ENCODE data around the gene CCDC83.

Gene CCDC83

DNA sequence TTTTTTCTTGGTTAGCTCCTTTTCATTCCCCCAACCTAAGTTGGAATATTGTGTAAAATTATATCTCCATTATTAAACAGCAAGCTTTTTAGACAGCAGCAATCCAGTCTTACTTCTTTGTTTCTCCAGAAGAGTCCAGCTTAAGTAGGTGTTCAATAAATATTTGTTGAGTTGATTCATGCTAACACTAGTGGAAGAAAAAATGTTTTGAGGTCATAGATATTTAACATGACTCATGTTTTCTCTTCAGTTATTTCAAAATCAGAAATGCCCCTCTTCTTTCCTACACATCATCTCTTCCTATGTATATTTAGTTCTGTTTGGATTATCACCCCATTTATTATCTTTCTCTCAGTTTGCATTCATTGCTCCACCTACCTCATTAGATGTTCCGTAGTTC, 20.3 kb downstream of the CCDC83 start:
- DNase-seq (ENCODE audit: low read depth) = peak; percentile 72
- no peak overlapping the region for H3K4me3 ChIP-seq (ENCODE audit: control insufficient read depth, low read depth, low read length)
- TF ChIP-seq, protein P1, sequence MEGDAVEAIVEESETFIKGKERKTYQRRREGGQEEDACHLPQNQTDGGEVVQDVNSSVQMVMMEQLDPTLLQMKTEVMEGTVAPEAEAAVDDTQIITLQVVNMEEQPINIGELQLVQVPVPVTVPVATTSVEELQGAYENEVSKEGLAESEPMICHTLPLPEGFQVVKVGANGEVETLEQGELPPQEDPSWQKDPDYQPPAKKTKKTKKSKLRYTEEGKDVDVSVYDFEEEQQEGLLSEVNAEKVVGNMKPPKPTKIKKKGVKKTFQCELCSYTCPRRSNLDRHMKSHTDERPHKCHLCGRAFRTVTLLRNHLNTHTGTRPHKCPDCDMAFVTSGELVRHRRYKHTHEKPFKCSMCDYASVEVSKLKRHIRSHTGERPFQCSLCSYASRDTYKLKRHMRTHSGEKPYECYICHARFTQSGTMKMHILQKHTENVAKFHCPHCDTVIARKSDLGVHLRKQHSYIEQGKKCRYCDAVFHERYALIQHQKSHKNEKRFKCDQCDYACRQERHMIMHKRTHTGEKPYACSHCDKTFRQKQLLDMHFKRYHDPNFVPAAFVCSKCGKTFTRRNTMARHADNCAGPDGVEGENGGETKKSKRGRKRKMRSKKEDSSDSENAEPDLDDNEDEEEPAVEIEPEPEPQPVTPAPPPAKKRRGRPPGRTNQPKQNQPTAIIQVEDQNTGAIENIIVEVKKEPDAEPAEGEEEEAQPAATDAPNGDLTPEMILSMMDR (conservative IDR thresholded peaks at IDR 0.05; ENCODE audit: control insufficient read depth, insufficient read depth, low read depth, low read length) = no peak

DNA sequence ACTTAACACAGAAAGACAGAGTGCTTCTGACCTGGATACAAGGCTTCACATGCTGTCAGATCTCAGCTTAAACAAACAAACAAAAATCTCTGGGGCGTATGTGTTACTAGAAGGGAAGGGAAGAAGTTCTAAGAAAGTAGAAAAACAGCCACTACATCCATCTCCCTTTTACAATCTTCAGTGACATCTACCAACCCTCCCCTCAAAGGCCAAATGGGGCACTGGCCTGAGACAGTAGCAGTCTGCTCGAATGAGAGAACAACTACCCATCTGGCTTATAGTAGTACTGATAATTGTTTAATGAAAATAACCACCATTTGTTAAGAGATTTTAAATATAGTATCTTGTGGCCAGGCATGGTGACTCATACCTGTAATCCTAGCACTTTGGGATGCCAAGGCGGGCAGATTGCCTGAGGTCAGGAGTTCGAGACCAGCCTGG, 29.4 kb downstream of the CCDC83 start:
- no peak overlapping the region for H3K4me3 ChIP-seq (ENCODE audit: control insufficient read depth, low read depth, low read length)
- TF ChIP-seq, protein P1 (conservative IDR thresholded peaks at IDR 0.05; ENCODE audit: control insufficient read depth, insufficient read depth, low read depth, low read length) = no peak
- DNase-seq (ENCODE audit: low read depth) = peak; percentile 12

DNA sequence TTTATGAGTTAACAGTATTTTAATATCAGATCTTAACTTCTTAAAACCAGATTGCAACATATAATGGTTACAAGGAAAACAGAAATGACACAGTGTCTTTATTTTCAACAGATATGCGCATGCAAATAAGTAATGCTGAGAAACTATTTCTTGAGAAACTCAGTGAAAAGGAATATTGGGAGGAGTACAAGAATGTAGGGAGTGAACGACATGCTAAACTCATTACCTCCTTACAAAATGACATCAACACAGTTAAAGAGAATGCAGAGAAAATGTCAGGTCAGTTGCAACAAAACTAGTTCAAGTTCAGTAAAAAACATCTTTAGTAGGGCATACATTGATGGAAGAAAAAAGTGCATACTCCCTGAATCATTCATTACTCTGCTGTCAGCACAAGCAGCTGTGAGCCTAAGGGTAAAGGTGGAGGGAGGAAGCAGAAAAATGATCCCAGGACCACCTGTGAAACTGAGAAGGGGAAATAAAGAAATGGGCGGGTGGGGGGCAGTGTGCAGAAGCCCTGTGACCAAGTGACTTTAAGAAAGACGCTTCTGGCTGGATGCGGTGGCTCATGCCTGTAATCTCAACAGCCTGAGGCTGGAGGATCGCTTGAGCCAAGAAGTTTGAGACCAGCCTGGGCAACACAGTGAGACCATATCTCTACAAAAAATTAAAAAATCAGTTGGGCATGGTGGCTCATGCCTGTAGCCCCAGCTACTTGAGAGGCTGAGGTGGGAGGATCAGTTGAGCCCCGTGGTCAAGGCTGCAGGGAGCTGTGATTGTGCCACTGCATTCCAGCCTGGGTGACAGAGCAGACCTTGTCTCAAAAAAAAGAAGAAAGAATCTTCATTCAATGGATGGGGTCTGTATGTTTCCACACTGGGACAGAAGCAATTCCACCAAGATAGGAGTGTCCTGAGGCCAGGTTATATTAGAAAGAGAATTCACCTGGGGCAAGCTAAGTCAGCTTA, 31.2 kb downstream of the CCDC83 start:
- DNase-seq (ENCODE audit: low read depth) = peak; percentile 57
- TF ChIP-seq, protein P1 (conservative IDR thresholded peaks at IDR 0.05; ENCODE audit: control insufficient read depth, insufficient read depth, low read depth, low read length) = no peak
- H3K4me3 ChIP-seq (ENCODE audit: control insufficient read depth, low read depth, low read length) = no peak overlapping the region

DNA sequence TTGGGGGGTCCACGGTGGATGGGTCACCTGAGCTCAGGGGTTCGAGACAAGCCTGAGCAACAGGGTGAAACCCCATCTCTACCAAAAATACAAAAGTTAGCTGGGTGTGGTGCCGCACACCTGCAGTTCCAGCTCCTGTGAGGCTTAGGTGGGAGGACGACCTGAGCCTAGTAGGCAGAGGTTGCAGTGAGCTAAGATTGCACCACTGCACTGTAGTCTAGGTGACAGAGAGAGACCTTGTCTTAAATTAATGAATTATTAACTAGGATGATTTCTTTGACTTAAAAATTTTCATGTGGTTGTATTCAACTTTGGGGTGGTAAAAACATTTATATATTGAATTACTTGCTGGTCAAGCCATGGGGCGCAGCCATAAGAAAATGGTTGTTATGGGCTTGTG, 33.9 kb downstream of the CCDC83 start:
- TF ChIP-seq, protein P1 (conservative IDR thresholded peaks at IDR 0.05; ENCODE audit: control insufficient read depth, insufficient read depth, low read depth, low read length) = no peak
- no peak overlapping the region for H3K4me3 ChIP-seq (ENCODE audit: control insufficient read depth, low read depth, low read length)

DNA sequence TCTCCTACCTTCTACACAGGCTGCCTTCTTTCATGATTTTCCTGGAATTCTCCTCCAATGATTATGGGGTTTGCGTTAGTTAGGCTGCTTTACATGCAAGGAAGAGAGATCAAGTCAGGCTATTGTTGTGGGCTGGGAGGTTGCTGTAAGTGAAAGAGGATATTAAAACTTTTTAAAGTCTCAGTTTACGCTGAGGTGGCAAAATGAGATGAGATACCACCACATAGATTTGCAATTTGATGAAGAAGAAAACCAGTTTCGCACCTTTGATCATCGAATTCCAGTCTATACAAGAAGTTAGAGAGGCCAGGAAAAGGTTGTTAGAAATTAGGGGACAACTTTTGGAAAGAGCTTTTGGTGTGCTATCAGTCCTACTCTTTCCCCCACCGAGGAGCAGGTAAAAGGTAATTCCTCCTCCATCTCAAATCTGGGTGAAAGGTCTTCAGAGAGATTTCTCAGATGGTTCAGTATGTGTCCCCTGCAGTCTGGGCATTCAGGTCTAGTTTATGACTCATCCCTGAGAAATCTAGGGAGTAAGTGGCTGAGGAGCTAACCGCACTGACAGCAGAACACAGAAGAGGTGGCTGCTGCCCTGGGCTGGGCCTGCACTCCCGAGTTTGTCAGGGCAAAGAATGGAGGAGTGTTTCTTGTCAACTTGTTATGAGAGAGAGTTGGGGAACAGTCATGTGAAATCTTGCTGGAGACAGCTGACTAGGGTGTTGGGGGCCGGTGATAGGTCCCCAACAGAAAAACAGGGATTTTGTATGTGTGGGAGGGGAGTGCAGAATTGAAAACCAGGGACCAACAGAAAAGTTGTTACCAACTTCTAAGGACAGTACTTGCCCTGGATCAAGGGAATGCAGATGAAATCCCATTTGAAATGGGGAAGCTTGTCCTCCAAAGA, 34.7 kb downstream of the CCDC83 start:
- TF ChIP-seq, protein P1 (conservative IDR thresholded peaks at IDR 0.05; ENCODE audit: control insufficient read depth, insufficient read depth, low read depth, low read length) = no peak
- no peak overlapping the region for H3K4me3 ChIP-seq (ENCODE audit: control insufficient read depth, low read depth, low read length)
- DNase-seq (ENCODE audit: low read depth) = peak; percentile 61

More for the DNA sequence above, 33.9 kb downstream of the CCDC83 start:
- no peak for DNase-seq (ENCODE audit: low read depth)

DNA sequence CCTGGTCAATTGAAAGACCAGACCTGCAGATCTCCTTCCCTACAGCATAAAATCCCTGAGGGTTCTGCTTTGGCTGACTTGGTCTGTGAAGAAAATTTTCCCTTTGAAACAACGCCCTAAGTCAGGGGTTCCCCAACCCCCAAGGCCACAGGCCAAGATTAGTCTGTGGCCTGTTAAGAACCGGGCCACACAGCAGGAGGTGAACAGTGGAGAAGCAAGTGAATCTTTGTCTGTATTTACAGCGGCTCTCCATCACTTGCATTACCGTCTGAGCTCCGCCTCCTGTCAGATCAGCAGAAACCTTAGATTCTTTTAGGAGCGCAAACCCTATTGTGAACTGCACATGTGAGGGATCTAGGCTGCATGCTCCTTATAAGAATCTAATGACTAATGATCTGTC, 38.2 kb downstream of the CCDC83 start:
- no peak overlapping the region for H3K4me3 ChIP-seq (ENCODE audit: control insufficient read depth, low read depth, low read length)
- TF ChIP-seq, protein P1 (conservative IDR thresholded peaks at IDR 0.05; ENCODE audit: control insufficient read depth, insufficient read depth, low read depth, low read length) = no peak
- no peak for DNase-seq (ENCODE audit: low read depth)
